ENCODE results near the gene ACBD3.
"Not testable (repeated sequence)": the region's sequence is repeated elsewhere in the genome, so short reads cannot be mapped to it uniquely, and the experiment has no call there.

Gene ACBD3

GRCh38 chr1:226186124-226187018, at the start of gene ACBD3:
ACBD3 (minus strand) TSS chr1:226186741; CDS start chr1:226186675, 66 bp downstream.
- in situ Hi-C loops (cut with MboI; ENCODE audit: low sequenced_read_pairs), result no loop called here

- in situ Hi-C loops (cut with MboI; ENCODE audit: low sequenced_read_pairs), result no loop called here
Observed at GRCh38 chr1:226233806-226234205, 47.3 kb upstream of the ACBD3 start.

GRCh38 chr1:226233293-226233692, 46.8 kb upstream of the ACBD3 start:
- in situ Hi-C loops (cut with MboI; ENCODE audit: low sequenced_read_pairs), result no loop called here

DNA sequence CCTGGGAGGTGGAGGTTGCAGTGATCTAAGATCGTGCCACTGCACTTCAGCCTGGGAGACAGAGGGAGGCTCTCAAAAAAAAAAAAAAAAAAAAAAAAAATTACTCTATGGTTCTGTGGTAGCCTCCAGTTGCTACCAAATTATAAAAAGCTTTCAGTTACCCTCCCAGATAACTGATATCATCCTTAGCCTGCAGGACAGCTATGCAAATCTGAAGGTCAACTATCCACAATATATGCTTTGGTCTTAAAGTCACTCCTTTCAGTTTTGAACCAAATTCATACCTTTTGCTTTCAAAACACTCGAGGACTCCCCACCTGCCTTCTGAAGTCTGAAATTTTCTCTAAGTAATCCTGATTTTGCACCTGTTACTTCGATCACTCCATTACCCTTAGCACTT, 40.1 kb upstream of the ACBD3 start:
- in situ Hi-C loops (cut with MboI; ENCODE audit: low sequenced_read_pairs), result no loop called here

GRCh38 chr1:226223786-226224244, 37.3 kb upstream of the ACBD3 start:
- in situ Hi-C loops (cut with MboI; ENCODE audit: low sequenced_read_pairs), result no loop called here

DNA sequence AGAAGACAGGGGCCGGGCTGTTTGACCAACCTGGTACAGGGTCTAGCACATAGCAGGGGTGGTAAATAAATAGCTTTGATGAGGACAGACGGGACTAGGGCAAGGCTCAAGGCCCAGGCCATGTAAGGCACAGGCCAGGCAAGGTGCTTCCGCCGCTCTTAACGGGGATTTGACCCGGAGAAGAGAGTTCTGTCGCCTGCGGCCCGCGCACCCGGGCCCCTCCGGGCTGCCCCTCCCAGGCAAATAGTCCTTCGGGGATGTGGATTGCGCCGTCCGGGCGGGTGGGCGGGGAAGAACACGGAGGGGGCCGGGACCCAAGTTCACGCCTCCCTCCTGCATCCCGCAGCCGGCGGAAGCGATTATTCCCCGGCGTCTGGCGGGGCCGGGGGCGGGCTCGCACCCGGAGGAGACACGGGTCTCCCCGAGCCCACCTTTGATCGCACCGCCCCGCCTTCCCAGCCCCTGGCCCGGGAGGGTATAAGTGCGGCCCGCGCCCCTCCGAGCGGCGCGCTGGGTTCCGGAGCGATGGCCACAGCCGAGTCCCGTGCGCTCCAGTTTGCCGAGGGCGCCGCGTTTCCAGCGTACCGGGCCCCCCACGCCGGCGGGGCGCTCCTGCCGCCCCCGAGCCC, 36.7 kb upstream of the ACBD3 start, which contains the start of gene MIXL1:
Gene MIXL1 (plus strand): TSS at position 508 of the 629 bp plus-strand sequence. CDS start 18 bp downstream, at position 526.
- in situ Hi-C loops (cut with MboI; ENCODE audit: low sequenced_read_pairs), result no loop called here

DNA sequence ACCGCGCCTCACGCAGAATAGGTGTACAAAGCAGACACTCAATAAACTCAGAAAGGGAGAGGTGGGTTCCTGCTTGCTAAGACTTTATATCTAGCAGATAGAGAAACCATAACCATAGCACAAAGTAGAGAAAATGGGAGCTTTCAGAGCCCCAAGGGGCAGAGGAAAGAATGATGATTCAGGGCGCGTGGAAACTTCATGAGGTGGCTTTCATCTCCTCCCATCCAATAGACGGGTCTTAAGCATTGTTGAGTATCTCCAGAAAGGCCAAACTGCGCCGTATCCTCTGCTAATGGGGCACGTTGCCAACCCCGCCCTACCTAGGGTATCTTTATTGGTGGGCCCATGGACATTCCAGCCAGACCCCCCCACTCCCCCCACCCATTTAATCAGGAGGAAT, 36.1 kb upstream of the ACBD3 start:
- in situ Hi-C loops (cut with MboI; ENCODE audit: low sequenced_read_pairs), result no loop called here

- in situ Hi-C loops (cut with MboI; ENCODE audit: low sequenced_read_pairs), result no loop called here
Observed at GRCh38 chr1:226220473-226221189, 34.1 kb upstream of the ACBD3 start.

- in situ Hi-C loops (cut with MboI; ENCODE audit: low sequenced_read_pairs), result no loop called here
Observed at GRCh38 chr1:226217273-226217672, 30.7 kb upstream of the ACBD3 start.

- in situ Hi-C loops (cut with MboI; ENCODE audit: low sequenced_read_pairs), result no loop called here
Observed at GRCh38 chr1:226216056-226216455, 29.5 kb upstream of the ACBD3 start.

GRCh38 chr1:226215239-226215638, 28.7 kb upstream of the ACBD3 start:
- in situ Hi-C loops (cut with MboI; ENCODE audit: low sequenced_read_pairs), result no loop called here

DNA sequence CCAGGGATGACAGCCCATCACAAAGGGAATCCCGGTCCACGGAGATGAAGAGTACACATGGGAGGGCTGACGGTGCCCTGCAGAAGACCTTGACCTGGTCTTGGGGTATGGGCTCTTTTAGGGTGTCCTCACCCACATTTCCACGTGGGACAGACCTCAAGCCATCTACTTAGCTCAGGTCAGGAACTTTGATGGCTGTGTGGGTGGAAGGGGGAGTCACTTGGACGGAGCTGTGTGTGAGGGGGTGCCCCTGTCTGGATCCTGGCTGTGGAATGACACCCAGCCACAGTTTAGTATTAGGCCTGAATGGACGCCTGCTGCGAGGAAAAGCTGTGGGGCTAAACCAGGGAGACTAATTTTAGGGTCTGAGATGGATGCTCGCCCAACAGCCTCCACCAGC, 26.0 kb upstream of the ACBD3 start:
- in situ Hi-C loops (cut with MboI; ENCODE audit: low sequenced_read_pairs), result no loop called here

DNA sequence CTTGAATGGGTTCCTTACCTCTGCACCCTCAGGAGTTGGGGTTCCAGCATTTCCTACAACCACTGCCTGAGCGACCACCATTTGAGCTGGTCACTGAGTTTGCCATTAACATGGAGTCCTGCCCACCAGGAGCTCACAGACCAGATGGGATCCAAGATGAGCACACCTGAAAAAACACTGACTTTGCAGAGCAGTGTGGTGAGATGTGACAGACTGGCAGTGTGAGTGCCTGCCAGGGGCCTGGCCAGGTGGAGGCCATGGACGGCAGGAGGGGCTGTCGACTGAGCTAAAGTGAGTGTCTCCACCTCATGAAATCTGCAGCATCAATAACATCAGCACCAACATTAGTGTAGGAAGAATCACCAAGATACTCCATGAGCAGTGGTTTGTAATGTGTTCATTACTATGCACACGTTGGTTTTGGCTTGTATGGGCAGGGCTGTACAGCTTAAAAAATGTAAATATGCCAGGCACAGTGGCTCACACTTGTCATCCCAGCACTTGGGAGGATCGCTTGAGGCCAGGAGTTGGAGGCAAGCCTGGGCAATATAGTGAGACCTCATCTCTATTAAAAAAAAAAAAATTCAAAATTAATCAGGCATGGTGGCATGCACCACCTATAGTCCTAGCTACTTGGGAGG, 24.8 kb upstream of the ACBD3 start:
- in situ Hi-C loops (cut with MboI; ENCODE audit: low sequenced_read_pairs), result no loop called here

DNA sequence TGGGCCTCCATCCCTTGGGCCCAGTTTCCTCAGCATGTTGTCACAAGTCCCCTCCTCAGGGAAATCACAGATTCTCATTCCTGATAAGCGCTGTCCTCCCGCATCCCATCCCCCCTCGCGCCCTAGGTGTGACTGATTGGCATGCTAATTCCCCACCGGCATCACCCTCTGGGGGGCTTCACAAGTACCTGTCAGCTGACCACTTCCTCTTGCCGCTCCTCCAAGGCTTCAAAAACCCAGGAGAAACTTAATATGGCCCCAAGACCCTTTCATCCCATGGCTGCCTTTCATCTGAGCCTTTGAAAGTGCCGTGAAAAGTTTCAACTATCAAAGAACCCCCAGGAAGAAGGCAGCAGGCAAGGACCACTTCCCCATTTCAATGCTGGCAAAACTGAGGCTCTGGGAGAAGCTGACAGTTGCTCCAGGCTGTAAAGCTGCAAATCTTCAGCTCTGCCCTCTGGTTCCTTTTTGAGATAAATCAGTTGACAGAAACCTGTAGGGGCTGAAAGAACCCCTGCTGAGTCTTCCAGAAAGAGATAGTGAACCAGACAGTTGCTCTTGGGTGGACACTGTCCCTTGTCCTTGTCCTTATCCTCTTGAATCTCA, 24.1 kb upstream of the ACBD3 start:
- in situ Hi-C loops (cut with MboI; ENCODE audit: low sequenced_read_pairs), result no loop called here

- in situ Hi-C loops (cut with MboI; ENCODE audit: low sequenced_read_pairs), result no loop called here
Observed at GRCh38 chr1:226209307-226210059, 22.9 kb upstream of the ACBD3 start.

GRCh38 chr1:226207048-226207447, 20.5 kb upstream of the ACBD3 start:
- in situ Hi-C loops (cut with MboI; ENCODE audit: low sequenced_read_pairs), result no loop called here

DNA sequence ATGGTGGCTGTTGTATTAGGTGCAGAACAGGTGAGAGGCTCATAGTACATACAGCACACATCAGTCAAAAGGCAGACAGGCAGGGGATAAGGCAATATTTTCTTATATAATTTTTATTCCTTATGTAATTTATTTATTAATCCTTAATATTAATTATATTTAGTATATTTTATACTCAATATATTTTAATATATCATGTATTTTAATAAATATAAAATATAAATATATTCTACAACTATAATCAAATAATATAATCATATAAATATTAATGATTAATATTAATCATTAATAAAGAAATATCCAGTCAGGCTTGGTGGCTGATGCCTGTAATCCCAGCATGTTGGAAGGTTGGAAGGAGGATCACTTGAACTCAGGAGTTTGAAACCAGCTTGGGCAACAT, 17.7 kb upstream of the ACBD3 start:
- in situ Hi-C loops (cut with MboI; ENCODE audit: low sequenced_read_pairs), result no loop called here

- in situ Hi-C loops (cut with MboI; ENCODE audit: low sequenced_read_pairs), result no loop called here
Observed at GRCh38 chr1:226203655-226204054, 17.1 kb upstream of the ACBD3 start.

DNA sequence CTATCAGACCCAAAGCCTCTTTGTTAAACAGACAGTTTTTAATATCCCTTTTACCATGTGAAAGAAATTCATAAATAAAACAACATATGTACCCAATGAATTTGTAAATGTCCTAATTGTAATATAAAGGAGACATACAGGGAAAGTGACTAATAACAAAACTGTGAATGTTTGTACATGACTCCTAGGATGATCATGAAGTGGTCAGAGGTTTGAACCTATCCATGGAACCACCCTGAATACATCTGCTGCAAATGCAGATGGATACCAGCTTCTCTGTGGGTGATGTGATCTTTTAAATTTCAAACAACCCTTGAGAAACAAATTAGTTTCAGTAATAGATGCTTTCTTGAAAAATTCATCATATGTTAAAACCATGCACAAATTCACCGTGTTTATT, 16.7 kb upstream of the ACBD3 start:
- in situ Hi-C loops (cut with MboI; ENCODE audit: low sequenced_read_pairs), result no loop called here

- in situ Hi-C loops (cut with MboI; ENCODE audit: low sequenced_read_pairs), result not testable (repeated sequence)
Observed at GRCh38 chr1:226202666-226203065, 16.1 kb upstream of the ACBD3 start.

Measured in HL-60/S4 (cell line).